Mesenchymal stem cell (in vitro differentiated cells and primary cell): ENCODE measurements around the gene HADH.

ENCODE experiments used
- DNase-seq: peaks from one replicate; pipeline ENCODE4 v3.0.0-alpha.2; 2013
- H2AFZ ChIP-seq: one replicate; pipeline ENCODE4 v1.6.1; 2013; ENCODE audit warnings: low read depth, mild to moderate bottlenecking, control low read depth, inconsistent platforms, low read length, moderate library complexity
- H2AK5ac ChIP-seq: 2 replicates; pipeline ENCODE4 v1.6.1; 2013; ENCODE audit warnings: low read length, moderate library complexity, mild to moderate bottlenecking, inconsistent platforms; ENCODE audit not compliant: severe bottlenecking
- H2BK120ac ChIP-seq: one replicate; pipeline ENCODE4 v1.6.1; 2013; ENCODE audit warnings: low read depth, mild to moderate bottlenecking, inconsistent platforms, low read length, moderate library complexity
- H2BK12ac ChIP-seq, 2 experiments: one replicate each; pipeline ENCODE4 v1.6.1; 2013; ENCODE audit warnings: inconsistent platforms in 2 of 2, low read length in 2 of 2, mild to moderate bottlenecking in 2 of 2, moderate library complexity in 2 of 2, control low read depth in 1 of 2
- H2BK15ac ChIP-seq: one replicate; pipeline ENCODE4 v1.6.1; 2013; ENCODE audit warnings: mild to moderate bottlenecking, low read depth, inconsistent platforms; ENCODE audit not compliant: poor library complexity, severe bottlenecking
- H2BK5ac ChIP-seq: 2 replicates; pipeline ENCODE4 v1.6.1; 2013; ENCODE audit warnings: low read depth, mild to moderate bottlenecking, low read length, control low read depth, inconsistent platforms; ENCODE audit not compliant: poor library complexity, severe bottlenecking
- H3K14ac ChIP-seq, 2 experiments: one replicate each; pipeline ENCODE4 v1.6.1; 2013; ENCODE audit warnings: inconsistent platforms in 2 of 2, low read length in 2 of 2, control low read depth in 1 of 2, mild to moderate bottlenecking in 1 of 2, moderate library complexity in 1 of 2
- H3K18ac ChIP-seq, 2 experiments: one replicate each; pipeline ENCODE4 v1.6.1; 2013; ENCODE audit warnings: inconsistent platforms in 2 of 2, low read length in 2 of 2, control low read depth in 1 of 2, low read depth in 1 of 2, mild to moderate bottlenecking in 1 of 2
- H3K23ac ChIP-seq, 2 experiments: one replicate each; pipeline ENCODE4 v1.6.1; 2013; ENCODE audit warnings: inconsistent platforms in 2 of 2, low read length in 2 of 2, mild to moderate bottlenecking in 2 of 2, moderate library complexity in 2 of 2, control low read depth in 1 of 2
- H3K27ac ChIP-seq: 2 replicates; pipeline ENCODE4 v1.5.1; 2013; ENCODE audit warnings: mild to moderate bottlenecking, moderate library complexity, low read length, control low read depth, inconsistent platforms; ENCODE audit not compliant: poor library complexity, severe bottlenecking
- H3K27me3 ChIP-seq, 2 experiments: 2 replicates each; pipeline versions ENCODE4 v1.6.1 to v1.7.0; 2013; ENCODE audit warnings: low read length in 2 of 2, mild to moderate bottlenecking in 2 of 2, moderate library complexity in 2 of 2, control low read depth in 1 of 2, inconsistent platforms in 1 of 2; ENCODE audit not compliant: control insufficient read depth in 1 of 2, insufficient read depth in 1 of 2
- H3K36me3 ChIP-seq, 2 experiments: 2 replicates each; pipeline versions ENCODE4 v1.6.1 to v1.7.0; 2013; ENCODE audit warnings: low read length in 2 of 2, control low read depth in 1 of 2, inconsistent platforms in 1 of 2, low read depth in 1 of 2, mild to moderate bottlenecking in 1 of 2; ENCODE audit not compliant: insufficient read depth in 2 of 2, control insufficient read depth in 1 of 2
- H3K4ac ChIP-seq, 2 experiments: one replicate each; pipeline ENCODE4 v1.6.1; 2013; ENCODE audit warnings: inconsistent platforms in 2 of 2, low read length in 2 of 2, mild to moderate bottlenecking in 2 of 2, moderate library complexity in 2 of 2, control low read depth in 1 of 2, low read depth in 1 of 2
- H3K4me1 ChIP-seq: 2 replicates; pipeline ENCODE4 v1.6.1; 2013; ENCODE audit warnings: low read depth, low read length, control low read depth; ENCODE audit not compliant: control insufficient read depth, insufficient read depth
- H3K4me2 ChIP-seq: 2 replicates; pipeline ENCODE4 v1.6.1; 2013; ENCODE audit warnings: low read length, mild to moderate bottlenecking, inconsistent platforms; ENCODE audit not compliant: poor library complexity, severe bottlenecking
- H3K4me3 ChIP-seq, 2 experiments: 2 replicates each; pipeline versions ENCODE4 v1.5.1 to v1.7.0; 2013; ENCODE audit warnings: low read length in 2 of 2, mild to moderate bottlenecking in 2 of 2, control low read depth in 1 of 2, low read depth in 1 of 2; ENCODE audit not compliant: insufficient read depth in 1 of 2
- H3K79me1 ChIP-seq: replicated peaks from 2 replicates; pipeline ENCODE4 v1.6.1; 2013; ENCODE audit warnings: mild to moderate bottlenecking, control low read depth, low read length, inconsistent platforms; ENCODE audit not compliant: poor library complexity, severe bottlenecking
- H3K9ac ChIP-seq: 2 replicates; pipeline ENCODE4 v1.7.0; 2013; ENCODE audit warnings: mild to moderate bottlenecking, low read length, moderate library complexity
- H3K9me3 ChIP-seq: 2 replicates; pipeline ENCODE4 v1.7.0; 2013; ENCODE audit warnings: mild to moderate bottlenecking, low read length; ENCODE audit not compliant: control insufficient read depth
- H4K8ac ChIP-seq: one replicate; pipeline ENCODE4 v1.6.1; 2013; ENCODE audit warnings: inconsistent platforms, mild to moderate bottlenecking, low read length, moderate library complexity
- H4K91ac ChIP-seq: one replicate; pipeline ENCODE4 v1.6.1; 2013; ENCODE audit warnings: mild to moderate bottlenecking, low read length, inconsistent platforms
- WGBS: methylation state at CpG from one replicate; pipeline ENCODE4 v1.1.7; 2013; ENCODE audit warnings: mixed read lengths; 5-methylcytosine and 5-hydroxymethylcytosine counted together

Gene HADH

GRCh38 chr4:108051343-108051742 is 61.7 kb downstream of the HADH start:
- Histone ChIP-seq H3K23ac (no peak overlapping the region), H3K36me3 (no peaks in the 10 kb centered on the region), H2BK120ac (no peak overlapping the region), H3K4me2 (no peak overlapping the region), H2BK12ac (no peak overlapping the region), H4K8ac (peak overlapping the region; percentile 38), H3K27me3 (peaks cover 0 to 11% of the 10 kb centered on the region in 2 experiments), H2BK5ac (no peak overlapping the region), H3K4me1 (peaks cover 7% of the 10 kb centered on the region), H3K4ac (no peak overlapping the region), H3K18ac (no peak overlapping the region), H3K27ac (no peak overlapping the region), H2AFZ (no peak overlapping the region), H3K14ac (no peak overlapping the region), H3K4me3 (no peak overlapping the region), H4K91ac (no peak overlapping the region), H2BK15ac (no peak overlapping the region), H2AK5ac (no peak overlapping the region), H3K9me3 (no peaks in the 10 kb centered on the region), H3K79me1 (no peaks in the 10 kb centered on the region), H3K9ac (no peak overlapping the region)
- DNase-seq = peak; percentile 28
- WGBS = 87% methylated on average over 10 of the region's 10 CpGs

- Histone ChIP-seq H3K14ac (no peak overlapping the region), H3K9me3 (no peaks in the 10 kb centered on the region), H3K23ac (no peak overlapping the region), H4K8ac (no peak overlapping the region), H3K79me1 (no peaks in the 10 kb centered on the region), H3K27ac (no peak overlapping the region), H3K18ac (no peak overlapping the region), H3K36me3 (no peaks in the 10 kb centered on the region), H3K27me3 (peaks cover 0 to 11% of the 10 kb centered on the region in 2 experiments), H3K4ac (no peak overlapping the region), H3K4me3 (no peak overlapping the region), H2AFZ (no peak overlapping the region), H2BK12ac (no peak overlapping the region), H2BK120ac (no peak overlapping the region), H4K91ac (no peak overlapping the region), H3K9ac (no peak overlapping the region), H3K4me2 (no peak overlapping the region), H3K4me1 (peaks cover 7% of the 10 kb centered on the region), H2BK5ac (no peak overlapping the region), H2AK5ac (no peak overlapping the region), H2BK15ac (no peak overlapping the region)
- DNase-seq = no peak
- WGBS = 72% methylated on average over 2 of the region's 2 CpGs
Measured at GRCh38 chr4:108052558-108053120, 63.0 kb downstream of the HADH start.

- no peak overlapping the region for H2AK5ac ChIP-seq
- no peak overlapping the region for H3K4me2 ChIP-seq
- no peak overlapping the region for H4K8ac ChIP-seq
- H3K4me3 ChIP-seq = no peak overlapping the region
- H3K9ac ChIP-seq = no peak overlapping the region
- no peak overlapping the region for H2BK12ac ChIP-seq
- peak; percentile 47 for DNase-seq
- H3K4ac ChIP-seq = peak overlapping the region in 1 of 2 experiments; percentile 15
- no peaks in the 10 kb centered on the region for H3K9me3 ChIP-seq
- no peaks in the 10 kb centered on the region for H3K79me1 ChIP-seq
- no peak overlapping the region for H4K91ac ChIP-seq
- peak overlapping the region in 1 of 2 experiments; percentile 67 for H3K18ac ChIP-seq
- H3K14ac ChIP-seq = no peak overlapping the region
- no peak overlapping the region for H2BK120ac ChIP-seq
- no peak overlapping the region for H3K23ac ChIP-seq
- H3K27me3 ChIP-seq = peaks cover 0 to 11% of the 10 kb centered on the region in 2 experiments
- H2AFZ ChIP-seq = no peak overlapping the region
- peak overlapping the region; percentile 37 for H3K27ac ChIP-seq
- no peak overlapping the region for H2BK15ac ChIP-seq
- WGBS = 87% methylated on average over 1 of the region's 1 CpG
- H2BK5ac ChIP-seq = no peak overlapping the region
- no peaks in the 10 kb centered on the region for H3K36me3 ChIP-seq
- H3K4me1 ChIP-seq = peaks cover 7% of the 10 kb centered on the region
Measured at GRCh38 chr4:108053251-108053711, 63.6 kb downstream of the HADH start.

GRCh38 chr4:108054025-108054638 is 64.4 kb downstream of the HADH start:
- no peak overlapping the region for H3K4ac ChIP-seq
- no peaks in the 10 kb centered on the region for H3K36me3 ChIP-seq
- no peak overlapping the region for H3K27ac ChIP-seq
- no peak overlapping the region for H3K4me2 ChIP-seq
- no peak overlapping the region for H2BK5ac ChIP-seq
- no peak for DNase-seq
- no peak overlapping the region for H3K4me3 ChIP-seq
- no peak overlapping the region for H2BK12ac ChIP-seq
- no peak overlapping the region for H4K91ac ChIP-seq
- WGBS = 94% methylated on average over 16 of the region's 16 CpGs
- H3K27me3 ChIP-seq = peaks cover 0 to 11% of the 10 kb centered on the region in 2 experiments
- no peak overlapping the region for H2BK15ac ChIP-seq
- H4K8ac ChIP-seq = no peak overlapping the region
- H3K4me1 ChIP-seq = peaks cover 10% of the 10 kb centered on the region
- H3K9me3 ChIP-seq = no peaks in the 10 kb centered on the region
- no peak overlapping the region for H3K18ac ChIP-seq
- peak overlapping the region; percentile 24 for H2AK5ac ChIP-seq
- no peak overlapping the region for H2AFZ ChIP-seq
- H3K9ac ChIP-seq = no peak overlapping the region
- H2BK120ac ChIP-seq = no peak overlapping the region
- H3K23ac ChIP-seq = no peak overlapping the region
- no peak overlapping the region for H3K14ac ChIP-seq
- H3K79me1 ChIP-seq = no peaks in the 10 kb centered on the region
